ENCODE results near the gene CDCA8.

CDCA8 gene

GRCh38 chr1:37662031-37662755, 30.1 kb upstream of the CDCA8 start:
- no peaks in the 10 kb centered on the region for H3K4me1 ChIP-seq
- no peaks in the 10 kb centered on the region for H3K9me3 ChIP-seq
- no peak overlapping the region for H3K4me3 ChIP-seq
- no peaks in the 10 kb centered on the region for H3K27me3 ChIP-seq (ENCODE audit: low read depth)
- no peaks in the 10 kb centered on the region for H3K36me3 ChIP-seq (replicated peaks)
- in situ Hi-C loops (cut with MboI; ENCODE audit: low sequenced_read_pairs): no loop called here
- no peak for DNase-seq (ENCODE audit: low spot score in 2 of 2)

GRCh38 chr1:37663426-37664000, 28.8 kb upstream of the CDCA8 start:
- Histone ChIP-seq H3K4me3 (no peak overlapping the region), H3K27me3 (ENCODE audit: low read depth) (peaks cover 6% of the 10 kb centered on the region), H3K36me3 (replicated peaks) (no peaks in the 10 kb centered on the region), H3K9me3 (no peaks in the 10 kb centered on the region), H3K4me1 (no peaks in the 10 kb centered on the region)
- in situ Hi-C loops (cut with MboI; ENCODE audit: low sequenced_read_pairs): no loop called here
- no peak for DNase-seq (ENCODE audit: low spot score in 2 of 2)

DNA sequence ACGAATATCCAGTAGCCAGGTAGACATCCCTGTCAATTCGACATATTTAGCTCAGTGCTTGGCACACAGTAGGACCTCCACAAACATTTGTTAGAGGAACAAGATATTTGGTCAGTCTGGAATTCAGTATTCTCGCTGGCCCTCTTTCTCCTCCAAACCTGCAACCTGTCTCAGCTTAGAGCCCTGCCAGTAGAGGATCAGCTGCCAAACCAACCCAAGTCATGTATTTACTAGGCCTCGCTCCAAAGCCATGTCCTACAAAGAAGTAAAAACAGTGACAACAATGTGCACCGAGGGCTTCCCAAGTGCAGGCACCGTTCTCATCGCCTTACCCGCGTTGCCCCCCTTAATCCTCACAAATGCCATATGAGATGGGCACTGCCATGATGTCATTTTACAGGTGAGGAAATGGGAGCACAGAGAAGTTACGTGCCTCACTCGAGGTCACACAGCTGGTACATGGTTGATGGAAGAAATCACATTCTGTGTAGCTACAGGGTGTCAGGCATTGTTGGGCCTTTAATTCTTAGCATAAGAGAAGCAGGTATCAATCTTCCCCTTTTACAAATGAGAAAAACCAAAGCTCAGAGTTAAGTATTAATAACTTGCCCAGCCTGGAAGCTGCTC, 26.0 kb upstream of the CDCA8 start:
- Histone ChIP-seq H3K36me3 (replicated peaks) (no peaks in the 10 kb centered on the region), H3K4me3 (no peak overlapping the region), H3K27me3 (ENCODE audit: low read depth) (peaks cover 15% of the 10 kb centered on the region), H3K4me1 (no peaks in the 10 kb centered on the region), H3K9me3 (no peaks in the 10 kb centered on the region)
- no peak for DNase-seq (ENCODE audit: low spot score in 2 of 2)
- in situ Hi-C loops (cut with MboI; ENCODE audit: low sequenced_read_pairs): no loop called here

- DNase-seq (ENCODE audit: low spot score in 2 of 2): no peak
- peaks cover 15% of the 10 kb centered on the region for H3K27me3 ChIP-seq (ENCODE audit: low read depth)
- H3K9me3 ChIP-seq: no peaks in the 10 kb centered on the region
- in situ Hi-C loops (cut with MboI; ENCODE audit: low sequenced_read_pairs): no loop called here
- no peak overlapping the region for H3K4me3 ChIP-seq
- no peaks in the 10 kb centered on the region for H3K4me1 ChIP-seq
- H3K36me3 ChIP-seq (replicated peaks): no peaks in the 10 kb centered on the region
These were observed 25.2 kb upstream of the CDCA8 start for GRCh38 chr1:37667023-37667671.

DNA sequence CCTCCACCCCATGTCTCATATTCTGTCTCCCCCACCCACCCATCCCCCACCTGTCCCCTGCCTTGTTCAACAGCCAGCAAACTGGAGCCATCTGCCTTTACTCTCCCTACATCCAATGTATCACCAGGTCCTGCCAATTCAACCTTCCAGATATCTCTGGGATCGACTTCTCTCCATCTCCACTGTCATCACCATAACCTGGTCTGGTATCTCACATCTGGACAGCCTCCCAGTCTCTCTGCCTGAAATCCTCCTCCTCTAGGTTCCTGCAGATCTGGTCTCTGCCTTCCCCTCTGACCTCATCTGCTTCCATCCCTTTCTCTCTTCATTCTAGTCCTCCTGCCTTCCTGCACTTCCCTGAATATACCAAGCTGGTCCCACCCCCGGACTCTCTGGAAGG, 22.2 kb upstream of the CDCA8 start:
- no peaks in the 10 kb centered on the region for H3K36me3 ChIP-seq (replicated peaks)
- no peak for DNase-seq (ENCODE audit: low spot score in 2 of 2)
- peaks cover 26% of the 10 kb centered on the region for H3K27me3 ChIP-seq (ENCODE audit: low read depth)
- H3K4me1 ChIP-seq: no peaks in the 10 kb centered on the region
- H3K9me3 ChIP-seq: no peaks in the 10 kb centered on the region
- H3K4me3 ChIP-seq: no peak overlapping the region
- in situ Hi-C loops (cut with MboI; ENCODE audit: low sequenced_read_pairs): loop anchor here (10.0 kb wide), 1 partner anchor 215 kb away; no protein-coding TSS in a partner anchor

DNA sequence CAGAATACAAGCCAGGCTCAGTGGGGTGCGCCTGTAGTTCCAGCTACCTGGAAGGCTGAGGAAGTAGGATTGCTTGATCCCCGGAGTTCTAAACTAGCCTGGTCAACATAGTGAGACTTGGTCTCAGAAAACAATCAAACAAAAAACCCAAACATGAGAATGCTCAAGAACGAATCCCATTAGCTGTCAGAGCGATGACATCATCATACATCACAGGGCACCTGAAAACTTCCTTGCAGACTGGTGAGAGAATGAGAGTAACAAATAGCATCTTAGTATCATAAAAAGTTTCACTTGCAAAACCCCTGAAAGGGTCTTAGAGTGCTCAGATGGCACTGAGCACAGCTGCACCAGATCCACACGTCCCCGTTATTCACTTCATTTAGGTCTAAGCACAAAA, 21.1 kb upstream of the CDCA8 start:
- Histone ChIP-seq H3K9me3 (no peaks in the 10 kb centered on the region), H3K4me1 (no peaks in the 10 kb centered on the region), H3K4me3 (no peak overlapping the region), H3K36me3 (replicated peaks) (no peaks in the 10 kb centered on the region), H3K27me3 (ENCODE audit: low read depth) (peaks cover 26% of the 10 kb centered on the region)
- DNase-seq (ENCODE audit: low spot score in 2 of 2): no peak
- in situ Hi-C loops (cut with MboI; ENCODE audit: low sequenced_read_pairs): loop anchor here (10.0 kb wide), 1 partner anchor 216 kb away; no protein-coding TSS in a partner anchor

- DNase-seq (ENCODE audit: low spot score in 2 of 2): no peak
- no peaks in the 10 kb centered on the region for H3K9me3 ChIP-seq
- no peaks in the 10 kb centered on the region for H3K36me3 ChIP-seq (replicated peaks)
- H3K4me1 ChIP-seq: no peaks in the 10 kb centered on the region
- H3K27me3 ChIP-seq (ENCODE audit: low read depth): peaks cover 26% of the 10 kb centered on the region
- H3K4me3 ChIP-seq: no peak overlapping the region
- in situ Hi-C loops (cut with MboI; ENCODE audit: low sequenced_read_pairs): loop anchor here (10.0 kb wide), 1 partner anchor 218 kb away; no protein-coding TSS in a partner anchor
These were observed 20.0 kb upstream of the CDCA8 start for GRCh38 chr1:37672136-37672870.

- H3K27me3 ChIP-seq (ENCODE audit: low read depth): peaks cover 18% of the 10 kb centered on the region; the same call in 1 of the 2 replicates
- no peak for DNase-seq (ENCODE audit: low spot score in 2 of 2)
- H3K4me1 ChIP-seq: no peaks in the 10 kb centered on the region
- in situ Hi-C loops (cut with MboI; ENCODE audit: low sequenced_read_pairs): loop anchor here (10.0 kb wide), 1 partner anchor 219 kb away; no protein-coding TSS in a partner anchor
- H3K4me3 ChIP-seq: no peak overlapping the region
- H3K36me3 ChIP-seq (replicated peaks): no peaks in the 10 kb centered on the region
- no peaks in the 10 kb centered on the region for H3K9me3 ChIP-seq
These were observed 18.4 kb upstream of the CDCA8 start for GRCh38 chr1:37673920-37674319.

- in situ Hi-C loops (cut with MboI; ENCODE audit: low sequenced_read_pairs): loop anchor here (10.0 kb wide), 1 partner anchor 222 kb away; no protein-coding TSS in a partner anchor
- H3K4me1 ChIP-seq: no peaks in the 10 kb centered on the region
- no peak for DNase-seq (ENCODE audit: low spot score in 2 of 2)
- no peak overlapping the region for H3K4me3 ChIP-seq
- H3K27me3 ChIP-seq (ENCODE audit: low read depth): peaks cover 12% of the 10 kb centered on the region; the same call in 1 of the 2 replicates
- H3K36me3 ChIP-seq (replicated peaks): peaks cover 7% of the 10 kb centered on the region
- H3K9me3 ChIP-seq: no peaks in the 10 kb centered on the region
These were observed 15.8 kb upstream of the CDCA8 start for GRCh38 chr1:37676281-37677142.

- Histone ChIP-seq H3K36me3 (replicated peaks) (peaks cover 13% of the 10 kb centered on the region), H3K4me3 (no peak overlapping the region), H3K4me1 (no peaks in the 10 kb centered on the region), H3K9me3 (no peaks in the 10 kb centered on the region), H3K27me3 (ENCODE audit: low read depth) (peaks cover 12% of the 10 kb centered on the region; the same call in 1 of the 2 replicates)
- no peak for DNase-seq (ENCODE audit: low spot score in 2 of 2)
- in situ Hi-C loops (cut with MboI; ENCODE audit: low sequenced_read_pairs): loop anchor here (10.0 kb wide), 1 partner anchor 222 kb away; no protein-coding TSS in a partner anchor
These were observed 15.2 kb upstream of the CDCA8 start for GRCh38 chr1:37677143-37677439.

DNA sequence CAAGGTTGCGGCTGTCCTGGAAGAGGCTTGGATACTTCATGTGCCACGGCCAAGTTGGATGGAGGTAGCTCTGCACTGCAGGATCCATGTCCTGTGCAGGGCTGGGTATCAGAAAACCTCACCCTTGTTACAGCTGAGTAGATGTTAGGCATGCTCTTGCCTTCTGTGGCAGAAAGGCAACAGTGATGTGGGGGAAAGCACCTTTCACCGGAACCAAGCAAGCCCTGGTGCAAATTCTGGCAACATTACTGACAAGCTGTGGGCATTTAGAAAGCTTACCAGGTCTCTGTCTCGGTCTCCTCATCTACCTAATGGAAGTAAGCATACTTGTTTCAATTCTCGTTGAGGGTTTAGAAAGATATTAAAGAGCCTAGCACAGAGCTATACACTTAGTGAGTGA, 14.5 kb upstream of the CDCA8 start:
- in situ Hi-C loops (cut with MboI; ENCODE audit: low sequenced_read_pairs): loop anchor here (10.0 kb wide), 1 partner anchor 223 kb away; no protein-coding TSS in a partner anchor
- H3K36me3 ChIP-seq (replicated peaks): peaks cover 20% of the 10 kb centered on the region
- H3K27me3 ChIP-seq (ENCODE audit: low read depth): peaks cover 6% of the 10 kb centered on the region; the same call in 1 of the 2 replicates
- no peaks in the 10 kb centered on the region for H3K4me1 ChIP-seq
- no peaks in the 10 kb centered on the region for H3K9me3 ChIP-seq
- no peak overlapping the region for H3K4me3 ChIP-seq
- no peak for DNase-seq (ENCODE audit: low spot score in 2 of 2)

DNA sequence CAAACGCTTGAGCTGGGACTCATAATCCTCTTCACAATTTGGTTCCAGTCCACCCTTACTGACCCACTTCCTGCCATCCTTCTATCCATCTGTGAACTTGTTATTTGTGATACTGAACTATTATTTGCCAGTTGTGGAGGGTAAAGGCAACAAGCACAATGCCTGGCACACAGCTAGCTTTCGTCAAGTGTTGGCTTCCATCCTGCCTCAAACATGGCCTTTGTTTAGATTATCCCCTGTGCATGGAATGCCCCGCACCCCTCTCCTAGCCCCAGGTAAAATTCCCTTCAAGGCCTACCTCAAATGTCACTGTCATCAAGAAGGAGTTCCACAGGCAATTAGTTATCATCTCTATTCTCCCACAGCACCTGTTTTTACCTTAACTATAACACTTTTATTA, 11.4 kb upstream of the CDCA8 start:
- H3K4me1 ChIP-seq: no peaks in the 10 kb centered on the region

More for the DNA sequence above, 11.4 kb upstream of the CDCA8 start:
- Histone ChIP-seq H3K4me3 (no peak overlapping the region), H3K36me3 (replicated peaks) (peaks cover 41% of the 10 kb centered on the region), H3K9me3 (no peaks in the 10 kb centered on the region), H3K27me3 (ENCODE audit: low read depth) (no peaks in the 10 kb centered on the region)
- in situ Hi-C loops (cut with MboI; ENCODE audit: low sequenced_read_pairs): loop anchor here (5.0 kb wide), 1 partner anchor 84 kb away; the partner anchor contains the start of gene GNL2
- no peak for DNase-seq (ENCODE audit: low spot score in 2 of 2)

Data from HAP-1 (cell line).